ENCODE data around the gene PTH1R.

DNA sequence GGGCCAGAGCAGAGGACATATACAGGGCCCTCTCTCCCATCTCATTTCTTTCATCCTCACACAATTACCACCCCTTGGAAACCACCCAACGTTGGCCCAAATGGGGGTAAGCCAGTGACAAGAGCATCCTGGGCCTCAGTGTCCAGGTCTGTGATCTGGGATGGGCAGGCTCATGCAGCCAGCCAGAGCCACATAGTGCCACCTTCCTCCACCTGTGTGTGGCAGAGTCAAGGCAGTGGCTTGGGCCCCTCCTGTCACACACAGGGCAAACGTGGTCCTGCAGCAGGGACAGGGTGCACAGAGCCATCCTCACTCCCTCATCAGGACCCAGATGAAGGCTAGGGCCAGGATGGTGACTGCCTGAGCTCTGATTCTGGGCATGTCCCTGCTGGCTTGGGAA, 12.0 kb upstream of the PTH1R start:
- TF ChIP-seq CTCF (IDR thresholded peaks at IDR 0.05) (no peak), POLR2A (IDR thresholded peaks at IDR 0.05) (no peak), POLR2AphosphoS5 (IDR thresholded peaks at IDR 0.05) (no peak)

All from prostate gland (tissue), 2 donors.